Globus pallidus (tissue), 1 donor: ENCODE data around the gene IQCK.

ENCODE experiments used
- DNase-seq: peaks from one replicate; pipeline ENCODE4 v3.0.0-alpha.2; 2015; ENCODE audit warnings: low spot score

IQCK gene

DNA sequence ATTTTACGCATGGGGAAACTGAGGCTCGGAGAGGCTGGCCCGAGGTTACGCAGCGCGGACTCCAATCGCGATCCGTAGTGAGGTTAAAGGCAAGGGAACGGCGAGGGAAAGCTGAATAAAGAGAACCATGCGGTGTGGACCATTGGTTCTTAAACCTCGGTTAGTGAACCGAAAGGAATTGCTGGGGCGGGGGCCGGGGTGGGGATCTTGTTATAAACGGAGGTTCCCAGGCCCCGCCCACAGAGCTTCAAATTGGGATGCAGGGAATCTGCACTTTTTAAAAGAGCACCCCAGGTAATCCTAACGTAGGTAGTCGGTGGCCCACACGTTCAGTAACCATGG lies 524 bp downstream of the IQCK start:
- no peak for DNase-seq

GRCh38 chr16:19722269-19722952 lies 4.3 kb downstream of the IQCK start:
- no peak for DNase-seq

DNA sequence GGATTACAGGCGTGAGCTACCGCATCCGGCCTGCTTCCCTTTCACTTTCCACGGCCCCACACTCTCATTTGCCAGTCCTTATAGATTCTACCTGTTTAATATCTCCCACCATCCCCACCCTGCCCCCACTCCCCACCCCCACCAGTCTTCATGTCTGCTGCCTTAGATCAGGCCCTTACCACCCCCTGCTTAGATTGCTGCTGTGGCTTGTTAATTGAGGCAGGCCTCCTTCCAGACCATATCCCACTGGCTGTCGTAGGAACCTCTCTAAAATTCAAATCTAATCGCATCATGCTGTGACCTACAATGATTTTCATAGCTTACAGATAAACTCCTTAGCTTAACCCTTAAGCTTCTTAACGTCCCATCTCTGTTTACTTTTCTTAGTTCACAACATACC lies 4.9 kb downstream of the IQCK start:
- DNase-seq: no peak

DNA sequence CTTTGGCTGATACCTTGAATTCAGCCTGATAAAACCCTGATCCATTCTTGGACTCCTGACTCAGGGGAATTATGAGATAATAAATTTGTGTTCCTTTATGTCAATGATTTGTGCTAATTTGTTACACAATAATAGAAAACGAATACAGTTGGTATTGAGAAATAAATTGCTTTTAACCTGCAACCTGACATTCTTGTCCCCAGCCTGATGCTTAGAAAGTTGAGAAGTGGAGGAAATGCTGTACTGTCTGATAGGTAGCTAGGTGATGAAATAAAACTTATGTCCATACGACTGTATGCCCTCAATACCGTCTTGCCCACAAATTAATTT lies 10.5 kb downstream of the IQCK start:
- no peak for DNase-seq

DNA sequence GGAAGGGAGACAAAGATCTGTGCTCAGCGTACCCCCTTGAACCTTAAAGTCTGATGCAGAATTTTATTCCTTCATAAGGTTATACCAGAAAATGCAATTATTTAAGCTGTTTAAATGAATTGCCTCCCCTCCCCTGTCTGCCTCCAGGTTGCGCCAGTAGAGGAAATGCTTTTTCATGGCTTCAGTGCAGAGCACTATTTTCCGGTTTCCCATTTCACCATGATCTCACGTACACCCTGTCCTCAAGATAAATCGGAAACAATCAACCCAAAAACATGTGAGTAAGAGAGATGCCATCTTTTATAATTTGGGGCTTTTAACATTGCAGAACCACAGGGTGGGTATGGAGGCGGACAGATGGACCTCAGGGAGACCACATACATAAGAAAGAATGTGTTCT lies 15.5 kb downstream of the IQCK start:
- no peak for DNase-seq

GRCh38 chr16:19735074-19735867 lies 17.2 kb downstream of the IQCK start:
- no peak for DNase-seq

GRCh38 chr16:19737306-19738038 lies 19.4 kb downstream of the IQCK start:
- no peak for DNase-seq

DNA sequence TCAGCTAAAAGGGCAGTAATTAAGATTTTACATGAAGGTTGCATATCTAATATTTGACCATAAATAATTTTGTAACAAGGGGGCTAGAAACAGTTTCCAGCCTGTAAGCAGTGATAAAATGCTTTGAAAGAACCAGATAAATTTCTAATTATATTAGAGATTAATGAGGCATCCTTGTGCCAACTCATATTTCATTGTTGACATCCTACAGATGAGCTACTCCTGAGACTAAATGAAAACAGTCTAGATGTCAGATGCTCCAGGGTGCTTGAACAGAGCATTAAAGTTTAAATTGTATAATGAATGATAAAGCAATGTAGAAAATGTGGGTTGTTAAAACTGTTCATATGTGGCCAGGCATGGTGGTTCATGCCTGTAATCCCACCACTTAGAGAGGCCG lies 23.3 kb downstream of the IQCK start:
- no peak for DNase-seq

DNA sequence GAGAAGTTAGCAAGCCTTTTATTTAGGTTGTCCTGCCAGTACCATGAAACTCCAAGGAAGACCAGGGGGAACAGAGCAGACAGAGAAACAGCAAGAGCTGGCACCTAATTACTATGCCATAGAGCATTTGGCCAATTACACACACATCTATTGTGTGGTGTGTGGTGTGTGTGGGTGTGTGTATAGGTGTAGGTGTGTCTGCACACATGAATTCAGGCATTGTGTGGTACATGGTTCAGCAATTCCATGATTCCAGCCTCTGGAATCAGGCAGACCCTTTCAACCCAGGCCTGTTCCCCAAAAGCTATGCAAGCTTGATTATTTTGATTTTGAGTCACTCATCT lies 25.7 kb downstream of the IQCK start:
- DNase-seq: no peak

GRCh38 chr16:19744670-19745069 lies 26.6 kb downstream of the IQCK start:
- no peak for DNase-seq

GRCh38 chr16:19745286-19746010 lies 27.4 kb downstream of the IQCK start:
- no peak for DNase-seq

- no peak for DNase-seq
Measured at GRCh38 chr16:19746561-19746960, 28.5 kb downstream of the IQCK start.

DNA sequence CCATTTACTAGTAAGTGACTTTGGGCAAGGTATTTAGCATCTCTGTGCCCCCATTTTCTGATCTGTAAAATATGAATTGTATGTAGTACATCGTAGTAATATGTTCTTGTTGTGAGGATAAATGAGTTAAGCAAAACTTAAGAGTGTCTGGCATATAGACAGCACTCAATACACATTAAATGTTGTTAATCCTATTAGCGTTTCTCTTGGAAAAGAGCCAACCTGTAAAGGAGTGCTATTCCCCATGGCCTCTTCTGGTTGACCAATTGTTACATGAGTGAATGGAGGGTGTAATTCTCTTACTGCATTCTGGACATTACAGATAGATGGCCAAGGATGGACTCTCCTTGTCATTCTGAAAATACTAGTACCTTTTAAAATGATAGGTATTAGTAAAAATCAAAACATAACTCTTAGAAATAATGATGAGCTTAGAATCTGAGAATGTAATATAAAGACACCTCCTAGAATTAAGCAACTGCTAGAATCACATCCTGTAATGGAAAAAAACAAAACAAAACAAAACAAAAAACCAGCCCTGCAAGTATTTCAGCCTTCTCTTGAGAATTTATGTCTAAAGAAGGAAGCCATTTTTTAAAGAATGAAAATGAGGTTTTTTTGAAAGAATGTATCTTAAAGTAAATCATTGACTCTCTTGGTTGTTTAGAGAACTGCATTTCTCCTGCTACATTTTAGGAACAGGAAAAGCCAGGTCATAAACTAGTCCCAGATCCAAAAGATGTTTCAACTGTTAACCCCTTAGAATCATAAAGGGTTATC lies 30.5 kb downstream of the IQCK start:
- no peak for DNase-seq

- no peak for DNase-seq
Measured at GRCh38 chr16:19749571-19750080, 31.6 kb downstream of the IQCK start.

GRCh38 chr16:19751478-19752385 lies 33.7 kb downstream of the IQCK start:
- no peak for DNase-seq

DNA sequence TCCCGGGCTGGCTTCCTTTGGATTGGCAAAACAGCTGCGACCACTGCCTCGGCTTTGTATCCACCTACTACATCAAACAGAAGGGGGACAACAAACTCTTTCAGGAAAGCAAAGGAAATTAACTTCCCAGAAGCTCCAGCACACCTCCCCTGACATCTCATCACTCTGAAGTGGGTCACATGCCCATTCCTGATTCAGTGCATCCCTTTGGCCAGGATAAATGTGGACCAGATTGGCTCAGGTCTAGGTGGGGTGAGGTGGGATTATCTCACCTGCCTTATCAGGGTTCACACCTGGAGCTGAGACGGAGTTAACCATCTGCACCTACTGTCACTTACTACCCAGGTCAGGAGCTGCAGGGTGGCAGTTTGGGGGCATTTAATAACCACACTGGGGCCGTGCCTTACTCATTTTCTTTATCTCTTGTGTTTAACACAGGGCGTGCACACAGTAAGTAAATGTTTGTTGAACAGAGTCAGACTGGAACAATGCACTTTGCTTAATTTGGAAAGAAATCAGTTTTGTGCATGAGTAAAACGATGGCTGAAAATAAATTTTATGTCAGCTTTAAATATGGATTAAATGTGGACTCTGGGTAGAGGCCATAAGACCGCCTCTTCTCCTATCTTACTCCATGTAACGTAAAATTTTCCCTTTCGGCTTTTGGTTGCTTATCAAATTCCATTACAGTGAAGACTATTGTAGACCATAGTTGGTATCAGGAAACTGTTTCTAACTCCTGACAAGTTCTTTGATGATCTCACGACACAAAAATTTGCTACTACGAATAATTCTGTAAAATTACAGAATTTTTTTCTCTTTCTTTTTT lies 36.0 kb downstream of the IQCK start:
- no peak for DNase-seq

DNA sequence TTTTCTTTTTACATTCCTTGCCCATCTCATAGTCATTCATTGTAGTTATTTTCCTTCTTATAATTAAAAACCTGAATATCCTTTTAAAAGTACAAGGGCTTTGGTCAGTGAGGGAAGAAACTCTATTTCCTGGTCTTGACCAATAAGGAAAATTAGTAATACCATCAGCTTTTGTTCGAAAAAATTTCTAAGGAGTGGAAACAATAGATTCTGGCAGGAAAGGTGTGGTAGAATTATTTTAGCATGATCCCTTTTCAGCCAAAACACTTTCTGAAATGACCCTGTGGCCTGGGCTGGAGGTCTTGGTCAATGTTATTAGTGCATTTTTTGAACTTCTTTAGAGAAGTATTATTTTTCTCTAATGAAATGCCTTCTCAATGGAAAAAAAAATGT lies 36.6 kb downstream of the IQCK start:
- no peak for DNase-seq

GRCh38 chr16:19755268-19755667 lies 37.2 kb downstream of the IQCK start:
- no peak for DNase-seq

DNA sequence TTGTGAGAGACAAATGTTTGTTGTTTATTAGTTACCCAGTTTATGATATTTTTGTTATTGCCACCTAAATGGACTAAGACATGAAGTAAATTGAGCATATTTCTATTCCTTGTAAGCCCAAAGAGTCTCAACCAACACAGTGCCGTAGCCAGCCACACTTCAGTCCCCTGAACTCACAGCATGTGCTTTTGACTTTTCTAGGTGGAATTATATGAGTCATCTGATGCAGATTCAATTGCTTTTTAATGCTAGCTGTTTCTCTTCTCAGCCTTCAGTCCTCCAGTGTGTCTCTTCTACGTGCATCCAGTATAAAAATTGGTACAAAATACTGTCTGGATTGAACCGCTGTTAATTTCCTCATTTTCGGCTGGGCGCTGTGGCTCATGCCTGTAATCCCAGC lies 39.0 kb downstream of the IQCK start:
- no peak for DNase-seq
